Measurements from ENCODE around the gene TRAFD1. TPM values are rescaled to one million over a fixed set of nuclear protein-coding genes. Genes with fewer than 3 reads are reported as not detected.

TRAFD1 gene
- total and polyA plus RNA-seq, 2 of the 13 experiments (the other 11 are each of a cell fraction or from before 2014, with no cell fraction given), result 9.5 to 20.9 TPM

- TF ChIP-seq ZNF800 (CRISPR knock-in tag; IDR thresholded peaks at IDR 0.05) (no peak), SMAD3 (CRISPR knock-in tag; IDR thresholded peaks at IDR 0.05) (no peak; the same call in 1 of the 2 replicates), BCLAF1 (IDR thresholded peaks at IDR 0.05) (no peak), JUN (CRISPR knock-in tag; IDR thresholded peaks at IDR 0.05) (no peak; the same call in 1 of the 2 replicates), STAG1 (CRISPR knock-in tag; IDR thresholded peaks at IDR 0.05) (no peak), ZNF710 (CRISPR knock-in tag; IDR thresholded peaks at IDR 0.05; ENCODE audit: borderline replicate concordance) (no peak), SRY (CRISPR knock-in tag; IDR thresholded peaks at IDR 0.05) (no peak), ZNF432 (CRISPR knock-in tag; IDR thresholded peaks at IDR 0.05; ENCODE audit: borderline replicate concordance) (no peak), CCDC6 (CRISPR knock-in tag; IDR thresholded peaks at IDR 0.05) (no peak; the same call in 1 of the 2 replicates), GTF2F1 (IDR thresholded peaks at IDR 0.05; ENCODE audit: low read length) (no peak), ZNF546 (CRISPR knock-in tag; conservative IDR thresholded peaks at IDR 0.05) (no peak; the same call in 1 of the 2 replicates), ZNF550 (CRISPR knock-in tag; IDR thresholded peaks at IDR 0.05; ENCODE audit: borderline replicate concordance) (no peak), NRL (CRISPR knock-in tag; IDR thresholded peaks at IDR 0.05; ENCODE audit: borderline replicate concordance) (peak; percentile 79), TP53 (CRISPR knock-in tag; conservative IDR thresholded peaks at IDR 0.05) (no peak), ZNF563 (CRISPR knock-in tag; IDR thresholded peaks at IDR 0.05) (peak; percentile 78), FOXC1 (CRISPR knock-in tag; IDR thresholded peaks at IDR 0.05; ENCODE audit: borderline replicate concordance) (peak; percentile 84), ZNF720 (CRISPR knock-in tag; IDR thresholded peaks at IDR 0.05) (no peak), ATF7-NPFF (CRISPR knock-in tag; IDR thresholded peaks at IDR 0.05; ENCODE audit: low read depth) (peak; percentile 24; the same call in 1 of the 2 replicates), NFE2 (CRISPR knock-in tag; IDR thresholded peaks at IDR 0.05) (no peak)
- TF ChIP-seq, protein P1, sequence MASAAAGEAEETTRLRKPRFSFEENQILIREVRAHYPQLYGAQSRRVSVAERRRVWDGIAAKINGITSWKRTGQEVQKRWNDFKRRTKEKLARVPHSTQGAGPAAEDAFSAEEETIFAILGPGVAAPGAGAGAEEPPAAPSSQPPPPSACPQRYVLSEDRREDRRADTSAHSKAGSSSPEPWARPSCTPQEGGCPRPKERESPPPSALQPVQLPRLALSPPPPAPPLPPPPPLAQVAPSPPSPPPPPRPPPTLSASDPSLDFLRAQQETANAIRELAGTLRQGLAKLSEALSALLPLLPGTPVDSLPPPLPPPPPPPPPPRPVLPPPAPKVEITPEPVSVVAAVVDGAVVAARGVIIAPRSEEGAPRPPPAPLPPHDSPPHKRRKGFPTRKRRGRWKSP (CRISPR knock-in tag; IDR thresholded peaks at IDR 0.05), result no peak
- TF ChIP-seq, protein P2, sequence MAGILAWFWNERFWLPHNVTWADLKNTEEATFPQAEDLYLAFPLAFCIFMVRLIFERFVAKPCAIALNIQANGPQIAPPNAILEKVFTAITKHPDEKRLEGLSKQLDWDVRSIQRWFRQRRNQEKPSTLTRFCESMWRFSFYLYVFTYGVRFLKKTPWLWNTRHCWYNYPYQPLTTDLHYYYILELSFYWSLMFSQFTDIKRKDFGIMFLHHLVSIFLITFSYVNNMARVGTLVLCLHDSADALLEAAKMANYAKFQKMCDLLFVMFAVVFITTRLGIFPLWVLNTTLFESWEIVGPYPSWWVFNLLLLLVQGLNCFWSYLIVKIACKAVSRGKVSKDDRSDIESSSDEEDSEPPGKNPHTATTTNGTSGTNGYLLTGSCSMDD (CRISPR knock-in tag; IDR thresholded peaks at IDR 0.05), result 0 out of 2 replicates have a peak, but pooled peaks have one; percentile 38
These were observed at the start of gene TRAFD1 (continued) for GRCh38 chr12:112125250-112125999.
